Measurements from ENCODE around the gene RPL18A. TPM values are rescaled to one million over a fixed set of nuclear protein-coding genes. Genes with fewer than 3 reads are reported as not detected.
A peak's percentile ranks its signal among the peaks of the same experiment; 100 is the strongest.

RPL18A gene
- total RNA-seq, 1 experiment from 2014 or later: 2,837 TPM

GRCh38 chr19:17871032-17871877 is 11.5 kb downstream of the RPL18A start:
- no peaks in the 10 kb centered on the region; a peak in 1 of 7 replicates for H3K36me3 Mint-ChIP-seq (ENCODE audit: insufficient read depth in 1 of 3, low read depth in 3 of 3)
- TF ChIP-seq CTCF (conservative IDR thresholded peaks at IDR 0.05): no peak
- Histone ChIP-seq H2BK12ac (ENCODE audit: insufficient read length, low read depth, low read length) (no peak overlapping the region), H3K9me3 (ENCODE audit: control insufficient read depth, low read depth, low read length) (no peaks in the 10 kb centered on the region), H4K5ac (ENCODE audit: insufficient read length, low read depth, low read length) (no peak overlapping the region), H3K9ac (ENCODE audit: extremely low read depth, insufficient read length, low read length) (no peak overlapping the region), H3K23ac (ENCODE audit: insufficient read length, low read depth, low read length) (no peak overlapping the region), H3K56ac (ENCODE audit: insufficient read length, low read depth, low read length) (no peak overlapping the region), H3K23me2 (ENCODE audit: insufficient read length, low read depth, low read length, poor library complexity, severe bottlenecking) (peaks cover 8% of the 10 kb centered on the region), H3K79me1 (ENCODE audit: insufficient read depth, low read depth, low read length, poor library complexity, severe bottlenecking) (no peaks in the 10 kb centered on the region), H2BK5ac (ENCODE audit: insufficient read length, low read length) (no peak overlapping the region), H3T11ph (ENCODE audit: low read length) (no peak overlapping the region), H4K8ac (replicated peaks; ENCODE audit: insufficient read length, low read depth, low read length) (no peak overlapping the region), H3K79me2 (ENCODE audit: insufficient read depth, low read length) (no peaks in the 10 kb centered on the region), H3K4me2 (ENCODE audit: insufficient read depth, insufficient read length, low read length) (no peak overlapping the region), H2AFZ (ENCODE audit: low read length) (no peak overlapping the region), H3K4me1 (ENCODE audit: insufficient read depth, low read length) (no peaks in the 10 kb centered on the region; the same call in 1 of the 2 replicates), H4K20me1 (ENCODE audit: control insufficient read depth, insufficient read depth, insufficient read length) (no peaks in the 10 kb centered on the region), H3K14ac (ENCODE audit: insufficient read depth, low read length) (no peak overlapping the region), H3K27me3 (ENCODE audit: insufficient read depth, low read length) (no peaks in the 10 kb centered on the region; the same call in 1 of the 2 replicates), H4K91ac (ENCODE audit: insufficient read length, low read depth, low read length) (no peak overlapping the region), H3K18ac (ENCODE audit: insufficient read length, low read depth, low read length) (no peak overlapping the region), H3K4ac (ENCODE audit: low read depth, low read length) (no peak overlapping the region), H3K27ac (ENCODE audit: insufficient read length, low read depth, low read length) (no peak overlapping the region), H2BK20ac (ENCODE audit: low read depth, low read length, poor library complexity, severe bottlenecking) (no peak overlapping the region), H2BK120ac (ENCODE audit: low read depth, low read length, poor library complexity, severe bottlenecking) (no peak overlapping the region), H2BK15ac (ENCODE audit: low read depth, low read length) (no peak overlapping the region), H2AK5ac (ENCODE audit: insufficient read length, low read length) (no peak overlapping the region)
- H3K4me3 Mint-ChIP-seq: peak overlapping the region in 1 of 2 experiments; percentile 42; a peak in 2 of 5 replicates
- peaks cover 47% of the 10 kb centered on the region for H3K27me3 Mint-ChIP-seq (ENCODE audit: low read depth)
- no peak for DNase-seq
- H3K4me1 Mint-ChIP-seq: peaks cover 12 to 22% of the 10 kb centered on the region in 2 experiments
- no CpG with 5 or more reads among the region's 10 CpGs for WGBS (ENCODE audit: extremely low coverage, insufficient read length, low lambda C conversion rate)
- H3K27ac Mint-ChIP-seq: no peak overlapping the region
- no peaks in the 10 kb centered on the region; a peak in 1 of 5 replicates for H3K9me3 Mint-ChIP-seq

Data from H9 (cell line).